Subcutaneous adipose tissue (tissue), 4 donors: ENCODE results near the gene DISC1. TPM values are rescaled to one million over a fixed set of nuclear protein-coding genes. Genes with fewer than 3 reads are reported as not detected.

ENCODE experiments used
- CTCF ChIP-seq: fragments of 450-650 bp; IDR thresholded peaks from one replicate; pipeline ENCODE4 v1.5.1; 2016; ENCODE audit warnings: low read depth, mild to moderate bottlenecking, control low read depth, antibody characterized with exemption, moderate library complexity
- total RNA-seq, 4 donors: library from RNA; depleted of rRNA; stranded (reverse); fragments of >200 nt; gene quantifications; one replicate each; pipeline ENCODE4 v1.1.0, GENCODE V29; 2016

Gene DISC1
- total RNA-seq, 4 donors from 2014 or later, result 9.8 to 21.6 (median 19.7) TPM

- TF ChIP-seq CTCF, result no peak
These were observed 195.5 kb downstream of the DISC1 start for GRCh38 chr1:231822041-231822440.

- no peak for TF ChIP-seq CTCF
These were observed 200.0 kb downstream of the DISC1 start for GRCh38 chr1:231826566-231826965.

- no peak for TF ChIP-seq CTCF
These were observed 200.9 kb downstream of the DISC1 start for GRCh38 chr1:231827337-231828105.

- no peak for TF ChIP-seq CTCF
These were observed 201.8 kb downstream of the DISC1 start for GRCh38 chr1:231828182-231828920.

DNA sequence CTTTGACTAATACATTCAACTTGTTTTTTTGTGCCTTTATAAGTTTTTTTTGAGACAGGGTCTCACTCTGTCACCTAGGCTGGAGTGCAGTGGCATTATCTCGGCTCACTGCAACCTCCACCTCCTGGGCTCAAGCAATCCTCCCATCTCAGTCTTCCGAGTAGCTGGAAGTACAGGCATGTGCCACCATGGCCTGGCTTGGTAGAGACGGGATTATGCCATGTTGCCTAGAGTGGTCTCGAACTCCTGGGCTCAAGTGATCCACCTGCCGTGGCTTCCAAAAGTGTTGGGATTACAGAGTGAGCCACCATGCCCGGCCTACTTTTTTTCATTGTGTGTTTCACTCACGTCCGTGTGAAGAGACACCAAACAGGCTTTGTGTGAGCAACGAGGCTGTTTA lies 202.7 kb downstream of the DISC1 start:
- TF ChIP-seq CTCF, result no peak

- TF ChIP-seq CTCF, result no peak
These were observed 209.8 kb downstream of the DISC1 start for GRCh38 chr1:231836227-231836893.

DNA sequence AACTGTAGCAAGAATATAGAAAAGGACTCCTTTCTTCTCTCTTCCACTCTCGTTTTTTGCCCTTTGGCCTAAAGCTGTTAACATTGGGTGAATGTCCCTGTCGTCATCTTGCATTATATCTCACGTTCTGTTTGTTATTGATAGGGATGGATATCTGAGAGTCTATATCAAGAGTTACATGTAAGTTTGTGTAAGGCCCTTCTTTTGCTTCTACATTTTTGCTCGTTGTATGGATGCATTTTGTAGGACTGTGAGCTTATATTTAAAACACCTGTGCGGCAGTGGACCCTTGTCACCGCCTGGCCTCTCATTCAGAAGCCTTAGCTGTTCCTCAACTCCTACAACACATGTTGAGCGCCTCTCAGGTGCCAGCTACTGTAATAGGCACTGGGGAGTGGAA lies 211.9 kb downstream of the DISC1 start:
- no peak for TF ChIP-seq CTCF
